Measurements from ENCODE around the gene NCEH1. TPM values are rescaled to one million over a fixed set of nuclear protein-coding genes. Genes with fewer than 3 reads are reported as not detected.
"Not testable (repeated sequence)": the region's sequence is repeated elsewhere in the genome, so short reads cannot be mapped to it uniquely, and the experiment has no call there.

Gene NCEH1
- polyA plus RNA-seq, 3 donors = 8.6 to 23.9 (median 20.7) TPM

- peaks cover 94% of the 10 kb centered on the region for H3K79me2 ChIP-seq (ENCODE audit: insufficient read depth, low read length)
Measured at GRCh38 chr3:172705170-172705569, 5.7 kb downstream of the NCEH1 start.

GRCh38 chr3:172704001-172704400 lies 6.9 kb downstream of the NCEH1 start:
- no peak for DNase-seq
- no peaks in the 10 kb centered on the region for H3K36me3 ChIP-seq (replicated peaks in 1 of 2; ENCODE audit: control insufficient read depth in 1 of 2, insufficient read depth in 2 of 2, low read length in 2 of 2)
- no peak overlapping the region for H3K9ac ChIP-seq (ENCODE audit: insufficient read depth, low read length, poor library complexity, severe bottlenecking)
- Mint-ChIP-seq H3K4me3 (no peak overlapping the region), H3K4me1 (peaks cover 51% of the 10 kb centered on the region), H3K9me3 (peaks cover 0 to 2% (median 0%) of the 10 kb centered on the region in 7 donors), H3K27ac (no peak overlapping the region), H3K36me3 (peaks cover 18 to 26% of the 10 kb centered on the region in 2 donors), H3K27me3 (ENCODE audit: low read depth in 3 of 3) (no peaks in the 10 kb centered on the region)
- H3K27me3 ChIP-seq (ENCODE audit: control insufficient read depth in 2 of 2, insufficient read depth in 2 of 2, low read length in 2 of 2) = no peaks in the 10 kb centered on the region
- H4K20me1 ChIP-seq (ENCODE audit: insufficient read depth, low read length) = peaks cover 14% of the 10 kb centered on the region
- no peaks in the 10 kb centered on the region for H3K9me3 ChIP-seq (replicated peaks in 1 of 2; ENCODE audit: control insufficient read depth in 1 of 2, insufficient read depth in 1 of 2, low read length in 2 of 2)
- no peak overlapping the region for H3K27ac ChIP-seq (ENCODE audit: low read depth in 1 of 2, low read length in 2 of 2)
- no peak overlapping the region for H2AFZ ChIP-seq (ENCODE audit: insufficient read depth, low read depth, low read length, poor library complexity, severe bottlenecking)
- no peak for TF ChIP-seq CTCF (IDR thresholded peaks at IDR 0.05)
- no peak overlapping the region for H3K4me2 ChIP-seq (replicated peaks; ENCODE audit: extremely low read depth, low read length, poor library complexity, severe bottlenecking)
- intact Hi-C loops (cut with micrococcal nuclease) = no loop called here
- no peak overlapping the region for H3K4me3 ChIP-seq (replicated peaks in 1 of 3; ENCODE audit: low read depth in 2 of 3, low read length in 3 of 3)
- H3K4me1 ChIP-seq (ENCODE audit: control insufficient read depth in 1 of 2, insufficient read depth in 2 of 2, low read length in 2 of 2) = peaks cover 28 to 34% of the 10 kb centered on the region in 2 donors
- WGBS (ENCODE audit: insufficient coverage) = no CpG with 5 or more reads among the region's 1 CpG
- peaks cover 94% of the 10 kb centered on the region for H3K79me2 ChIP-seq (ENCODE audit: insufficient read depth, low read length)

More at GRCh38 chr3:172705170-172705569, 5.7 kb downstream of the NCEH1 start:
- H3K4me1 Mint-ChIP-seq = peaks cover 52% of the 10 kb centered on the region
- no peaks in the 10 kb centered on the region for H3K27me3 ChIP-seq (ENCODE audit: control insufficient read depth in 2 of 2, insufficient read depth in 2 of 2, low read length in 2 of 2)
- peaks cover 14 to 23% of the 10 kb centered on the region in 2 donors for H3K36me3 Mint-ChIP-seq
- no peaks in the 10 kb centered on the region for H3K27me3 Mint-ChIP-seq (ENCODE audit: low read depth in 3 of 3)
- H3K9ac ChIP-seq (ENCODE audit: insufficient read depth, low read length, poor library complexity, severe bottlenecking) = no peak overlapping the region
- peaks cover 14% of the 10 kb centered on the region for H4K20me1 ChIP-seq (ENCODE audit: insufficient read depth, low read length)
- no peaks in the 10 kb centered on the region for H3K9me3 ChIP-seq (replicated peaks in 1 of 2; ENCODE audit: control insufficient read depth in 1 of 2, insufficient read depth in 1 of 2, low read length in 2 of 2)
- H3K4me2 ChIP-seq (replicated peaks; ENCODE audit: extremely low read depth, low read length, poor library complexity, severe bottlenecking) = no peak overlapping the region
- no peak for TF ChIP-seq CTCF (IDR thresholded peaks at IDR 0.05)
- intact Hi-C loops (cut with micrococcal nuclease) = no loop called here
- no peak overlapping the region for H3K4me3 Mint-ChIP-seq
- no peak overlapping the region for H3K27ac ChIP-seq (ENCODE audit: low read depth in 1 of 2, low read length in 2 of 2)
- H3K27ac Mint-ChIP-seq = peak overlapping the region in 3 of 7 donors; percentile 22 to 69 (median 25)
- WGBS (ENCODE audit: insufficient coverage) = 100% methylated on average over 2 of the region's 4 CpGs
- H3K4me3 ChIP-seq (replicated peaks in 1 of 3; ENCODE audit: low read depth in 2 of 3, low read length in 3 of 3) = no peak overlapping the region
- H2AFZ ChIP-seq (ENCODE audit: insufficient read depth, low read depth, low read length, poor library complexity, severe bottlenecking) = no peak overlapping the region
- no peak for DNase-seq
- H3K36me3 ChIP-seq (replicated peaks in 1 of 2; ENCODE audit: control insufficient read depth in 1 of 2, insufficient read depth in 2 of 2, low read length in 2 of 2) = no peaks in the 10 kb centered on the region
- no peaks in the 10 kb centered on the region for H3K9me3 Mint-ChIP-seq
- peaks cover 31 to 34% of the 10 kb centered on the region in 2 donors for H3K4me1 ChIP-seq (ENCODE audit: control insufficient read depth in 1 of 2, insufficient read depth in 2 of 2, low read length in 2 of 2)

GRCh38 chr3:172702731-172703130 lies 8.1 kb downstream of the NCEH1 start:
- Histone ChIP-seq H4K20me1 (ENCODE audit: insufficient read depth, low read length) (peaks cover 14% of the 10 kb centered on the region), H3K4me1 (ENCODE audit: control insufficient read depth in 1 of 2, insufficient read depth in 2 of 2, low read length in 2 of 2) (peaks cover 37 to 40% of the 10 kb centered on the region in 2 donors), H3K79me2 (ENCODE audit: insufficient read depth, low read length) (peaks cover 83% of the 10 kb centered on the region)
- H3K9me3 ChIP-seq (replicated peaks in 1 of 2; ENCODE audit: control insufficient read depth in 1 of 2, insufficient read depth in 1 of 2, low read length in 2 of 2); H3K9ac ChIP-seq (ENCODE audit: insufficient read depth, low read length, poor library complexity, severe bottlenecking); DNase-seq; H2AFZ ChIP-seq (ENCODE audit: insufficient read depth, low read depth, low read length, poor library complexity, severe bottlenecking); H3K4me3 ChIP-seq (replicated peaks in 1 of 3; ENCODE audit: low read depth in 2 of 3, low read length in 3 of 3); intact Hi-C loops (cut with micrococcal nuclease); H3K27me3 Mint-ChIP-seq (ENCODE audit: low read depth in 3 of 3); H3K4me3 Mint-ChIP-seq; H3K27ac ChIP-seq (ENCODE audit: low read depth in 1 of 2, low read length in 2 of 2); H3K4me2 ChIP-seq (replicated peaks; ENCODE audit: extremely low read depth, low read length, poor library complexity, severe bottlenecking); H3K27ac Mint-ChIP-seq; H3K36me3 ChIP-seq (replicated peaks in 1 of 2; ENCODE audit: control insufficient read depth in 1 of 2, insufficient read depth in 2 of 2, low read length in 2 of 2); H3K9me3 Mint-ChIP-seq; H3K27me3 ChIP-seq (ENCODE audit: control insufficient read depth in 2 of 2, insufficient read depth in 2 of 2, low read length in 2 of 2): not testable (repeated sequence)
- Mint-ChIP-seq H3K36me3 (peaks cover 18 to 27% of the 10 kb centered on the region in 2 donors), H3K4me1 (peaks cover 50% of the 10 kb centered on the region)
- no CpG with 5 or more reads among the region's 3 CpGs for WGBS (ENCODE audit: insufficient coverage)

All from CD14-positive monocyte (primary cell).